PC-3 (cell line): Measurements from ENCODE around the gene HLF. TPM values are rescaled to one million over a fixed set of nuclear protein-coding genes. Genes with fewer than 3 reads are reported as not detected.

Experiments
- ATAC-seq: fragments of 200-7000 bp; cut with Tn5 transposase; 2 replicates; pipeline ENCODE4 v1.9.1; 2020; ENCODE audit warnings: mild to moderate bottlenecking, moderate library complexity
- BruUV-seq: library from RNA; stranded (reverse); fragments of 400-500 nt; replicated peaks from 2 replicates; lab custom pipeline; 2021; lab: Mats Ljungman, UMichigan
- CTCF ChIA-PET: fragments of 300-600 bp; sonication (Branson Sonifier 250); formaldehyde crosslinking; loops from one replicate; lab custom pipeline; 2022; ENCODE audit warnings: antibody characterized with exemption; lab: Charles Lee
- POLR2A ChIA-PET: fragments of 300-600 bp; sonication (Branson Sonifier 250); formaldehyde crosslinking; loops from one replicate; lab custom pipeline; 2022; ENCODE audit warnings: antibody characterized with exemption; ENCODE audit not compliant: unreplicated experiment; lab: Charles Lee
- DNase-seq: peaks from one replicate; pipeline ENCODE4 v3.0.0-alpha.2; 2015
- H2AFZ ChIP-seq: fragments of 300-600 bp; sonication (generic); 2 replicates; pipeline ENCODE4 v1.6.0; 2016; ENCODE audit warnings: antibody characterized with exemption, low read length
- H3F3A ChIP-seq: fragments of 300-600 bp; sonication (generic); one replicate; pipeline ENCODE4 v1.6.0; 2017; ENCODE audit warnings: antibody characterized with exemption, low read length, control low read depth, mild to moderate bottlenecking; ENCODE audit not compliant: unreplicated experiment
- H3K27ac ChIP-seq: fragments of 300-600 bp; sonication (generic); 2 replicates; pipeline ENCODE4 v1.5.1; 2016; ENCODE audit warnings: mild to moderate bottlenecking, low read length
- H3K27me3 ChIP-seq: fragments of 300-600 bp; sonication (generic); 2 replicates; pipeline ENCODE4 v1.6.1; 2016; ENCODE audit warnings: low read length, mixed read lengths
- H3K36me3 ChIP-seq: fragments of 300-600 bp; sonication (generic); 2 replicates; pipeline ENCODE4 v1.6.1; 2016; ENCODE audit warnings: low read depth, mixed run types, low read length, mixed read lengths
- H3K4me1 ChIP-seq: fragments of 300-600 bp; sonication (generic); 2 replicates; pipeline ENCODE4 v1.5.1; 2016; ENCODE audit warnings: low read length; ENCODE audit not compliant: insufficient read depth
- H3K4me2 ChIP-seq: fragments of 300-600 bp; sonication (generic); 2 replicates; pipeline ENCODE4 v1.6.0; 2016; ENCODE audit warnings: low read length
- H3K4me3 ChIP-seq: fragments of 300-600 bp; sonication (generic); 2 replicates; pipeline ENCODE4 v1.5.1; 2016; ENCODE audit warnings: mild to moderate bottlenecking, low read length, mixed read lengths
- H3K79me2 ChIP-seq: fragments of 300-600 bp; sonication (generic); 2 replicates; pipeline ENCODE4 v1.6.1; 2017; ENCODE audit warnings: low read length, mixed read lengths
- H3K9ac ChIP-seq: fragments of 300-600 bp; sonication (generic); 2 replicates; pipeline ENCODE4 v1.6.0; 2016; ENCODE audit warnings: mild to moderate bottlenecking, low read length
- H3K9me2 ChIP-seq: fragments of 300-600 bp; sonication (generic); replicated peaks from 2 replicates; pipeline ENCODE4 v1.6.1; 2016; ENCODE audit warnings: mixed run types, low read length, mixed read lengths
- H3K9me3 ChIP-seq: fragments of 300-600 bp; sonication (generic); 2 replicates; pipeline ENCODE4 v1.6.1; 2016; ENCODE audit warnings: low read length, mixed read lengths
- H4K20me1 ChIP-seq: fragments of 300-600 bp; sonication (generic); 2 replicates; pipeline ENCODE4 v1.6.1; 2016; ENCODE audit warnings: low read length, mixed read lengths
- EZH2 ChIP-seq: fragments of 300-600 bp; sonication (generic); IDR thresholded peaks from one replicate; pipeline ENCODE4 v1.6.1; 2017; ENCODE audit warnings: antibody characterized with exemption, mild to moderate bottlenecking, low read length; ENCODE audit not compliant: unreplicated experiment
- EZH2phosphoT487 ChIP-seq: fragments of 300-600 bp; sonication (generic); IDR thresholded peaks from 2 replicates; pipeline ENCODE4 v1.6.1; 2018; ENCODE audit warnings: mild to moderate bottlenecking, antibody characterized with exemption, low read length, borderline replicate concordance
- intact Hi-C: fragments of 100-400 bp; cut with micrococcal nuclease; formaldehyde crosslinking; loops from 2 replicates; pipeline ENCODE4 v1.9.0; 2023
- total RNA-seq: library from RNA; depleted of rRNA; stranded (reverse); fragments of >200 nt; gene quantifications from 2 replicates; pipeline ENCODE4 v1.2.3, GENCODE V29; 2014
- TF ChIP-seq, protein P1 (sequence below): fragments of 300-600 bp; sonication (generic); conservative IDR thresholded peaks from 2 replicates; pipeline ENCODE4 v1.5.1; 2017; ENCODE audit warnings: antibody characterized with exemption, low read depth, mild to moderate bottlenecking, low read length

HLF gene
- total RNA-seq, 1 experiment from 2014 or later, result 0.66 TPM

DNA sequence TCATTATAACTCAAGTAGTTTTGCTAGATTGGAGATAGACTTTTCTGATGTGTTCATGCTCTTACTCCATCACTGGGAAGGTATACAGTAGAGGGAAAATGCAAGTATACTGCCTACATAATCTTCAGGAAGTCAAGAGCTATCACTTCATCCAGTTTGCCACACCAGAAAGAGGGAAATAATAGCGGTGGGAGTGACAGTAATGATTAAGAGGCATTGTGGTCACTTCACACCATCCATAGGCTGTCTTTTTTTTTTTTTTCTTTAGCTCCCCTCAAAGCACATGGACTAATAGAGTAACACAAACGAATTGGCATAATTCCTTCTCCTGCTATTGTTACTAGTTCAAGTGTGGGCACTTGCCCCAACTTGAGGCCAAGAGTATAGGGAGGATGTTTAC lies 28.4 kb upstream of the HLF start:
- Histone ChIP-seq H3K9me2 (no peaks in the 10 kb centered on the region), H4K20me1 (no peaks in the 10 kb centered on the region), H3K36me3 (no peaks in the 10 kb centered on the region), H3K4me2 (no peak overlapping the region), H3F3A (no peaks in the 10 kb centered on the region), H3K4me1 (peaks cover 23% of the 10 kb centered on the region), H3K79me2 (no peaks in the 10 kb centered on the region), H3K9me3 (no peaks in the 10 kb centered on the region), H3K27me3 (no peaks in the 10 kb centered on the region), H2AFZ (no peak overlapping the region), H3K9ac (no peak overlapping the region), H3K4me3 (no peak overlapping the region), H3K27ac (no peak overlapping the region)
- TF ChIP-seq EZH2phosphoT487 (no peak), EZH2 (no peak)
- TF ChIP-seq, protein P1, sequence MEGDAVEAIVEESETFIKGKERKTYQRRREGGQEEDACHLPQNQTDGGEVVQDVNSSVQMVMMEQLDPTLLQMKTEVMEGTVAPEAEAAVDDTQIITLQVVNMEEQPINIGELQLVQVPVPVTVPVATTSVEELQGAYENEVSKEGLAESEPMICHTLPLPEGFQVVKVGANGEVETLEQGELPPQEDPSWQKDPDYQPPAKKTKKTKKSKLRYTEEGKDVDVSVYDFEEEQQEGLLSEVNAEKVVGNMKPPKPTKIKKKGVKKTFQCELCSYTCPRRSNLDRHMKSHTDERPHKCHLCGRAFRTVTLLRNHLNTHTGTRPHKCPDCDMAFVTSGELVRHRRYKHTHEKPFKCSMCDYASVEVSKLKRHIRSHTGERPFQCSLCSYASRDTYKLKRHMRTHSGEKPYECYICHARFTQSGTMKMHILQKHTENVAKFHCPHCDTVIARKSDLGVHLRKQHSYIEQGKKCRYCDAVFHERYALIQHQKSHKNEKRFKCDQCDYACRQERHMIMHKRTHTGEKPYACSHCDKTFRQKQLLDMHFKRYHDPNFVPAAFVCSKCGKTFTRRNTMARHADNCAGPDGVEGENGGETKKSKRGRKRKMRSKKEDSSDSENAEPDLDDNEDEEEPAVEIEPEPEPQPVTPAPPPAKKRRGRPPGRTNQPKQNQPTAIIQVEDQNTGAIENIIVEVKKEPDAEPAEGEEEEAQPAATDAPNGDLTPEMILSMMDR, result no peak
- ChIA-PET CTCF (no interaction called here), POLR2A (no interaction called here)
- no peak for DNase-seq
- intact Hi-C loops, result loop anchor here (5.0 to 10.0 kb wide), 2 partner anchors 79 to 278 kb away; partner anchors contain the start of gene SMIM36
- ATAC-seq, result no peak
- no TSS peak for BruUV-seq

DNA sequence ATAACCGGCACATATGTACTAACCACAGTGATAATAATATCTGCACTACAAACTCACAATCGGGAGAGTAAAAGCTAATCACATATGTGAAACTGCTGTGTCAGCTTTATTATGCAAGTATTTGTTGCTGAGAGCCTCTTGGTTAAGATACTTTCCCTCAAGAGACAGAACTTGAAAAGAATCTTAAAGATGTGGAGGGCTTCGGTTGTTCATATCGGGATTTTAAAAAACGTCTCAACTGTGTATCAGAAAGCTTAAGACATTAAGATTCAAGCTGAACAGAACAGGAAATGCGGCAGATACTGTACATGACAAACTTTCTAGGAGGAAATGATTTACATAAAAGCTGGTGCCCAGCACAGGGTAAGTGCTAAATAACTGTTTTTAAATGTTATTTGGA lies 27.5 kb upstream of the HLF start:
- H3K9ac ChIP-seq, result no peak overlapping the region
- no peak overlapping the region for H3K4me3 ChIP-seq
- H3K27ac ChIP-seq, result no peak overlapping the region
- H4K20me1 ChIP-seq, result no peaks in the 10 kb centered on the region
- H2AFZ ChIP-seq, result no peak overlapping the region
- BruUV-seq, result no TSS peak
- intact Hi-C loops, result loop anchor here (5.0 to 10.0 kb wide), 2 partner anchors 80 to 278 kb away; partner anchors contain the start of gene SMIM36
- TF ChIP-seq, protein P1, result no peak
- TF ChIP-seq EZH2 (no peak), EZH2phosphoT487 (no peak)
- ATAC-seq (no peak), DNase-seq (no peak)
- no peaks in the 10 kb centered on the region for H3K9me2 ChIP-seq
- H3K36me3 ChIP-seq, result no peaks in the 10 kb centered on the region
- ChIA-PET CTCF (no interaction called here), POLR2A (interaction anchor here (0.8 kb wide), 1 partner anchor 1722 kb away, joined by 14 read pairs; no protein-coding TSS in a partner anchor)
- no peaks in the 10 kb centered on the region for H3K9me3 ChIP-seq
- no peaks in the 10 kb centered on the region for H3F3A ChIP-seq
- H3K27me3 ChIP-seq, result no peaks in the 10 kb centered on the region
- no peaks in the 10 kb centered on the region for H3K79me2 ChIP-seq
- H3K4me2 ChIP-seq, result no peak overlapping the region
- H3K4me1 ChIP-seq, result peaks cover 23% of the 10 kb centered on the region

DNA sequence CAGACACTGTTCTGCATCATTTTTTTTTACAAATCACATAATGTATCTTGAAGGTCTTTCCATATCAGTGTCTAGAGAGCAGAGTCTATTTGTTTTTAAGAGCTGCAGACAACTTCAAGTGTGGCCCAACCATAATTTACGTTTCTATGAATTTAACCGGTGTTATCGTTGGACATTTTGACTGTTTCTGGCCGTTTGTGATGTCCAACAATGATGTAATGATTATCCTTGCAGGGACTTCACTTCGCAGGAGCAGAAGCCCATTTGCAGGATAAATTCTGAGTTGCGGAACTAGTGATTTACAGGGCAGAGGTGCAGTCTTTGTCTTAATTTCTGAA lies 26.9 kb upstream of the HLF start:
- ATAC-seq (no peak), DNase-seq (no peak)
- ChIA-PET POLR2A (interaction anchor here (0.5 to 0.8 kb wide), 2 partner anchors 952 to 1721 kb away, joined by 3 to 14 read pairs; no protein-coding TSS in a partner anchor), CTCF (no interaction called here)
- intact Hi-C loops, result loop anchor here (1.0 to 10.0 kb wide), 6 partner anchors 26 to 277 kb away; partner anchors contain the start of genes HLF and SMIM36
- H3K9me2 ChIP-seq, result no peaks in the 10 kb centered on the region
- H2AFZ ChIP-seq, result peak overlapping the region; percentile 76
- peaks cover 23% of the 10 kb centered on the region for H3K4me1 ChIP-seq
- no TSS peak for BruUV-seq
- H3K9ac ChIP-seq, result no peak overlapping the region
- TF ChIP-seq, protein P1, result no peak
- H3K4me3 ChIP-seq, result peak overlapping the region; percentile 64; the same call in 1 of the 2 replicates
- H3K4me2 ChIP-seq, result peak overlapping the region; percentile 87
- no peaks in the 10 kb centered on the region for H3K79me2 ChIP-seq
- no peaks in the 10 kb centered on the region for H4K20me1 ChIP-seq
- H3F3A ChIP-seq, result no peaks in the 10 kb centered on the region
- no peaks in the 10 kb centered on the region for H3K9me3 ChIP-seq
- no peaks in the 10 kb centered on the region for H3K36me3 ChIP-seq
- no peak overlapping the region for H3K27ac ChIP-seq
- H3K27me3 ChIP-seq, result no peaks in the 10 kb centered on the region
